Erythroblast (primary cell): ENCODE measurements around the gene DDX60.
"Not testable (repeated sequence)": the region's sequence is repeated elsewhere in the genome, so short reads cannot be mapped to it uniquely, and the experiment has no call there.

Experiments used
- DNase-seq, 2 experiments: peaks; one replicate each; lab custom pipeline; 2025; lab: John Stamatoyannopoulos, UW
- GATA1 ChIP-seq: IDR thresholded peaks from 2 replicates; pipeline ENCODE4 v1.6.1; 2011; ENCODE audit warnings: low read depth, mild to moderate bottlenecking, control low read depth, low read length, moderate library complexity
- POLR2A ChIP-seq: IDR thresholded peaks from 2 replicates; pipeline ENCODE4 v1.6.1; 2011; ENCODE audit warnings: mild to moderate bottlenecking, low read length

DDX60 gene

GRCh38 chr4:168273838-168274237 is 44.7 kb downstream of the DDX60 start:
- no peak for DNase-seq
- no peak for TF ChIP-seq GATA1
- TF ChIP-seq POLR2A, result no peak

GRCh38 chr4:168272488-168272887 is 46.1 kb downstream of the DDX60 start:
- DNase-seq, result no peak
- TF ChIP-seq POLR2A (no peak), GATA1 (no peak)

- peak; percentile 29 to 74 for DNase-seq
- no peak for TF ChIP-seq GATA1
- no peak for TF ChIP-seq POLR2A
Measured at GRCh38 chr4:168269896-168270295, 48.7 kb downstream of the DDX60 start.

- TF ChIP-seq POLR2A (no peak), GATA1 (no peak)
Measured at GRCh38 chr4:168265327-168265726, 53.2 kb downstream of the DDX60 start.

GRCh38 chr4:168264903-168265302 is 53.6 kb downstream of the DDX60 start:
- no peak for TF ChIP-seq POLR2A
- TF ChIP-seq GATA1, result no peak
- peak; percentile 3 to 35 for DNase-seq

More at GRCh38 chr4:168265327-168265726, 53.2 kb downstream of the DDX60 start:
- no peak for DNase-seq

GRCh38 chr4:168263039-168263438 is 55.5 kb downstream of the DDX60 start:
- no peak for DNase-seq
- TF ChIP-seq POLR2A, result no peak

GRCh38 chr4:168259096-168259495 is 59.5 kb downstream of the DDX60 start:
- TF ChIP-seq POLR2A, result no peak
- TF ChIP-seq GATA1, result no peak
- DNase-seq, result no peak

- peak; percentile 81 to 96 for DNase-seq
- TF ChIP-seq GATA1, result peak; percentile 70
- TF ChIP-seq POLR2A, result no peak
Measured at GRCh38 chr4:168257768-168258167, 60.8 kb downstream of the DDX60 start.

- TF ChIP-seq GATA1 (no peak), POLR2A (no peak)
- no peak for DNase-seq
Measured at GRCh38 chr4:168248176-168248710, 70.3 kb downstream of the DDX60 start.

- TF ChIP-seq GATA1, result no peak
- no peak for TF ChIP-seq POLR2A
Measured at GRCh38 chr4:168247603-168248002, 70.9 kb downstream of the DDX60 start.

GRCh38 chr4:168241953-168242352 is 76.6 kb downstream of the DDX60 start:
- DNase-seq, result peak; percentile 18 to 38
- no peak for TF ChIP-seq POLR2A
- no peak for TF ChIP-seq GATA1

More at GRCh38 chr4:168247603-168248002, 70.9 kb downstream of the DDX60 start:
- no peak for DNase-seq

GRCh38 chr4:168240821-168241220 is 77.7 kb downstream of the DDX60 start:
- TF ChIP-seq GATA1, result no peak
- TF ChIP-seq POLR2A, result no peak
- DNase-seq, result no peak

GRCh38 chr4:168221301-168221700 is 97.3 kb downstream of the DDX60 start:
- DNase-seq, result peak; percentile 13 to 28
- TF ChIP-seq POLR2A (no peak), GATA1 (no peak)

- TF ChIP-seq GATA1, result no peak
- TF ChIP-seq POLR2A, result no peak
- no peak for DNase-seq
Measured at GRCh38 chr4:168220893-168221292, 97.7 kb downstream of the DDX60 start.

GRCh38 chr4:168218645-168219044 is 99.9 kb downstream of the DDX60 start:
- peak; percentile 2 to 20 for DNase-seq
- TF ChIP-seq GATA1 (no peak), POLR2A (no peak)

GRCh38 chr4:168213511-168213910 is 105.0 kb downstream of the DDX60 start:
- not testable (repeated sequence) for DNase-seq
